ENCODE results near the gene BICD1.

The BICD1 gene

DNA sequence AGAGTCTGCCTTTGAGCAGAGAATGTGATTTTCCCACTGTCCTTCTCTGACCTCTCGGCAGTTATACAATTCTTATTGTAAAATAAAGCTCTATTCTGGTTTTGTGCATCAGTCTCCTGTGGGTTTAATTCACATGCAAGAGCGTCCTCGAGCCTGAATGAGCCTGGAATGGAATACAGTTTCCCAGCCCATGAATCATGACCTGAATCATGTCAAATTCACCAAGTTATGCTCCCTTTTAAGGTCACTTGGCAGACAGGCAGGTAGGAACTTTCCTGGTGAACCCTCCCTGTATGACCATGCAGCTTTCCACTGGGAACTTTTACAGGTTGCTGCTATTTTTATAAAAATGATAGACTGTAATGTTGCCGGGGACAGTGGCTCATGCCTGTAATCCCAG is 41.7 kb downstream of the BICD1 start:
- H3K36me3 ChIP-seq (ENCODE audit: insufficient read depth, low read length), result no peaks in the 10 kb centered on the region
- no peak overlapping the region for H3K4me3 ChIP-seq (ENCODE audit: low read depth in 1 of 2, low read length in 2 of 2)
- no peak overlapping the region for H3K27ac ChIP-seq (ENCODE audit: low read depth, low read length)
- no peak overlapping the region for H3K9ac ChIP-seq (ENCODE audit: low read length)
- H3K9me3 ChIP-seq (ENCODE audit: low read length), result no peaks in the 10 kb centered on the region
- no peaks in the 10 kb centered on the region for H3K27me3 ChIP-seq (ENCODE audit: control insufficient read depth in 1 of 2, insufficient read depth in 2 of 2, low read length in 2 of 2)
- H3K4me1 ChIP-seq (ENCODE audit: insufficient read depth, low read length), result no peaks in the 10 kb centered on the region

DNA sequence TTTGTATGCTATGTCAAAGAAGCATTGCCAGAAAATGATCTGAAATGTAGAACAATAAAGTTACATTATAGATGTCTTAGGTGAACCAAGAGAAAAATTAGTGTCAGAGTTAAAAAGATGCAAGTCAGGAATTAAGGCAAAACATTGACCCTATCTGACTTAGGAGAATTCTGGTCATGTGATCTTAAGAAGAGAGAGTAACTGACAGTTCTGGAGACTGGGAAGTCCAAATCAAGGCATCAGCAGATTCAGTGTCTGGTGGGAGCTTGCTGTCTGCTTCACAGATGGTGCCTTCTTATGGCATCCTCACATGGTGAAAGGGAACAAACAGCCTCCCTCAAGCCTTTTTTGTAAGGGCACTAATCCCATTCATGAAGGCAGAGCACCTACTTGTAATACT is 42.8 kb downstream of the BICD1 start:
- no peak overlapping the region for H3K9ac ChIP-seq (ENCODE audit: low read length)
- no peaks in the 10 kb centered on the region for H3K27me3 ChIP-seq (ENCODE audit: control insufficient read depth in 1 of 2, insufficient read depth in 2 of 2, low read length in 2 of 2)
- no peak overlapping the region for H3K4me3 ChIP-seq (ENCODE audit: low read depth in 1 of 2, low read length in 2 of 2)
- no peaks in the 10 kb centered on the region for H3K4me1 ChIP-seq (ENCODE audit: insufficient read depth, low read length)
- no peaks in the 10 kb centered on the region for H3K36me3 ChIP-seq (ENCODE audit: insufficient read depth, low read length)
- no peak overlapping the region for H3K27ac ChIP-seq (ENCODE audit: low read depth, low read length)
- H3K9me3 ChIP-seq (ENCODE audit: low read length), result no peaks in the 10 kb centered on the region

DNA sequence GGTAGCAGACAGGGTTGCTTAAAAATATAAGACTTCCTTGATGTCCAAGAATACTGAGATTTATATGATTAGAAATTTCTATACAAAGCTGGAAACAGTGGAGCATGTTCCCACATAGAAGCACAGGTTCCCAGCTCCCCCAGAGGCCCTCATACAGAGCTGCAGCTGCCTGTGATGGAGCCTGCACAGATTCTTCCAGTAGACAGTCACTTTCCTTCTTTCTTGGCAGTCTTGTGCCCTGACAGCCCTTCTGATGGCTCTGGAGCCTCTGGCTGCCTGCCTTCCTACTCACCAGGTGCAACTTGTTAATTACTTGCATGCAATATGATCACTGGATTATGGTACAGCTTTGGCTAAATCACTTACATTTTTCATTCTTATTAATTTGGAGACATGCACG is 44.4 kb downstream of the BICD1 start:
- H3K36me3 ChIP-seq (ENCODE audit: insufficient read depth, low read length), result no peaks in the 10 kb centered on the region
- no peak overlapping the region for H3K9ac ChIP-seq (ENCODE audit: low read length)
- H3K4me3 ChIP-seq (ENCODE audit: low read depth in 1 of 2, low read length in 2 of 2), result no peak overlapping the region
- H3K9me3 ChIP-seq (ENCODE audit: low read length), result no peaks in the 10 kb centered on the region
- H3K4me1 ChIP-seq (ENCODE audit: insufficient read depth, low read length), result no peaks in the 10 kb centered on the region
- no peaks in the 10 kb centered on the region for H3K27me3 ChIP-seq (ENCODE audit: control insufficient read depth in 1 of 2, insufficient read depth in 2 of 2, low read length in 2 of 2)
- no peak overlapping the region for H3K27ac ChIP-seq (ENCODE audit: low read depth, low read length)

DNA sequence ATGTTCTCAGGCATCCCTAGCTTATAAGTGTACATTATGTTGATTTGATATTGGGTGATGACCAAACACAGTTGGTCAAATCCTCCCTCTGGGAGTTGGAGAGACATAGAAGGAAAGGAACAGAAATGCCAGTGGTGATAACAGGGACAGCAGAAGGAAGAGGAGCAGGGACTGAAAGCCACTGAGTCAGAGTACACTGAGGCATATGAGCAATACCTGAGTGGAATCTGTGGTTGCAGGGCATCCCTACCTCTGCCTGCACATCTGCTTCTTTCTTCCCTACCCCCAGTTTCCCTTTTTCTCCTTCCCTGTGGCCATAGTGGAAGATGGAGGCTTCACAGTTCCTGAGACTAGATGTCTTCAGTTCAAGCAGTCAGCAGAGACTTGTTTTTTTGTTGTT is 44.9 kb downstream of the BICD1 start:
- H3K9ac ChIP-seq (ENCODE audit: low read length), result no peak overlapping the region
- no peak overlapping the region for H3K27ac ChIP-seq (ENCODE audit: low read depth, low read length)
- no peaks in the 10 kb centered on the region for H3K27me3 ChIP-seq (ENCODE audit: control insufficient read depth in 1 of 2, insufficient read depth in 2 of 2, low read length in 2 of 2)
- H3K4me1 ChIP-seq (ENCODE audit: insufficient read depth, low read length), result no peaks in the 10 kb centered on the region
- no peaks in the 10 kb centered on the region for H3K36me3 ChIP-seq (ENCODE audit: insufficient read depth, low read length)
- no peaks in the 10 kb centered on the region for H3K9me3 ChIP-seq (ENCODE audit: low read length)
- no peak overlapping the region for H3K4me3 ChIP-seq (ENCODE audit: low read depth in 1 of 2, low read length in 2 of 2)

DNA sequence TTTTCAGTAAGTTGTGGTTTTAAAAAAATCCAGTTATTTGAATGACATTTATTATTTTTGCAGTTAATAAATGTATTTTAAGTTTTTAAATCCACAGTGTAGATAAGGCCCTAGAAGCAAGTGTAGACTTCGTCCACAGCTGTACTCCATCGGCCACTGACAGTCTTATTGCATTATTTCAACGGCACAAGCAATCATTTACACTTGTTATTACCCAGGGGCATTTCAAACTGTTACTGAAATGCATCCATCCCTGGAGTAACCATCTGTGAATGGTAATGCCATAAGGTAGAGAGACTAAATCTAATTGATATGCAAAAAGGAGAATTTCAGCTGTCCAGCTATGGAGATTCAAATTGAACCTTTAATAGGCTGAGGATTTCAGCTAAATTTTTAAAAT is 48.4 kb downstream of the BICD1 start:
- H3K27me3 ChIP-seq (ENCODE audit: control insufficient read depth in 1 of 2, insufficient read depth in 2 of 2, low read length in 2 of 2), result no peaks in the 10 kb centered on the region
- no peak overlapping the region for H3K9ac ChIP-seq (ENCODE audit: low read length)
- no peak overlapping the region for H3K4me3 ChIP-seq (ENCODE audit: low read depth in 1 of 2, low read length in 2 of 2)
- H3K4me1 ChIP-seq (ENCODE audit: insufficient read depth, low read length), result peaks cover 4% of the 10 kb centered on the region
- H3K27ac ChIP-seq (ENCODE audit: low read depth, low read length), result no peak overlapping the region
- H3K9me3 ChIP-seq (ENCODE audit: low read length), result no peaks in the 10 kb centered on the region
- no peaks in the 10 kb centered on the region for H3K36me3 ChIP-seq (ENCODE audit: insufficient read depth, low read length)

DNA sequence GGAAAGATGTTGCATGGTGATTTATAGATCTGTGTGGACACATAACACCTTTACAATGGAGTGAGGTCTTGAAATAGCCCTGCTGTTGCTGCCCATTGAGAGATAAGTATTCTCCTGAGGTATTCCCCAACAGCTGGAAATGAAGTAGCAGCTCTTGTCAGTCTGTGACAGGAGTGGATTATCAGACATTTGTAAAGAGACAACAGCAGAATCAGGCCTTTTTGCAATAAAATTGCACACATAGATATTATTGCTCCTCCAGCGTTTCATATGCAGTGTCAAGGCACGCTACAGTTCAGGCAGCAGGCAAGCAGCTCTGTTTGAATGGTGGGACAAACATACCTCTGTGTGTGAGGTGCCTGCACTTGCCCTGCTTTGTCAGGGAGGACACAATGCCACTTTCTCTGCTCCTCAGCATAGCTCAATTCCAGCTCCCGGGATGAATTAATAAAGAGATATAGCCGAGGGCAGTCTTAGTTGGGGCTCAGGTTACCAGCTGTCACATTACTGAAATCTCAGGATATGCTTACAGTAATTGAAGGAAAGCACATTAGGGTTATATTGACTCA is 49.4 kb downstream of the BICD1 start:
- H3K36me3 ChIP-seq (ENCODE audit: insufficient read depth, low read length), result no peaks in the 10 kb centered on the region
- H3K27ac ChIP-seq (ENCODE audit: low read depth, low read length), result no peak overlapping the region
- no peak overlapping the region for H3K9ac ChIP-seq (ENCODE audit: low read length)
- no peak overlapping the region for H3K4me3 ChIP-seq (ENCODE audit: low read depth in 1 of 2, low read length in 2 of 2)
- no peaks in the 10 kb centered on the region for H3K27me3 ChIP-seq (ENCODE audit: control insufficient read depth in 1 of 2, insufficient read depth in 2 of 2, low read length in 2 of 2)
- H3K4me1 ChIP-seq (ENCODE audit: insufficient read depth, low read length), result peaks cover 5% of the 10 kb centered on the region
- H3K9me3 ChIP-seq (ENCODE audit: low read length), result no peaks in the 10 kb centered on the region

DNA sequence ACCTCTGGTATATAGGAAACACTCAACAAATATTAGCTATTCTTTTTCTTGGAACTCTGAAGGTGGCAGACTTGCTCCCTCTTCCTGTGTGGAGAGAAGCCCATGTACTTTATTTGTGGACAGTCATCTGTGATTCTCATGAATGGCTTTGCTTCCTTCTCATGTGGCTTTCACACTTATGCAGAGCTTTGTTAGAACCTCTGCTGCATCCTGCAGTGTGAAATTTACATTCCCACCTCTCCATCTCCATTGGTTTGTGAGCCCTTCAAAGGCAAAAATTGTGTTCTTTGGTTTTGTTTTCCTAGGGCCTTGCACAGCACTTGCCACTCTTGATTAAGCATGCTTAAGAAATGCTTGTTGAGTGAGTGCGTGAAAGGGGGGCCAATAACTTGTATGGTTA is 51.9 kb downstream of the BICD1 start:
- H3K4me1 ChIP-seq (ENCODE audit: insufficient read depth, low read length), result peaks cover 5% of the 10 kb centered on the region
- H3K9me3 ChIP-seq (ENCODE audit: low read length), result no peaks in the 10 kb centered on the region
- H3K27ac ChIP-seq (ENCODE audit: low read depth, low read length), result no peak overlapping the region
- H3K27me3 ChIP-seq (ENCODE audit: control insufficient read depth in 1 of 2, insufficient read depth in 2 of 2, low read length in 2 of 2), result no peaks in the 10 kb centered on the region
- H3K36me3 ChIP-seq (ENCODE audit: insufficient read depth, low read length), result no peaks in the 10 kb centered on the region
- H3K9ac ChIP-seq (ENCODE audit: low read length), result no peak overlapping the region
- no peak overlapping the region for H3K4me3 ChIP-seq (ENCODE audit: low read depth in 1 of 2, low read length in 2 of 2)

DNA sequence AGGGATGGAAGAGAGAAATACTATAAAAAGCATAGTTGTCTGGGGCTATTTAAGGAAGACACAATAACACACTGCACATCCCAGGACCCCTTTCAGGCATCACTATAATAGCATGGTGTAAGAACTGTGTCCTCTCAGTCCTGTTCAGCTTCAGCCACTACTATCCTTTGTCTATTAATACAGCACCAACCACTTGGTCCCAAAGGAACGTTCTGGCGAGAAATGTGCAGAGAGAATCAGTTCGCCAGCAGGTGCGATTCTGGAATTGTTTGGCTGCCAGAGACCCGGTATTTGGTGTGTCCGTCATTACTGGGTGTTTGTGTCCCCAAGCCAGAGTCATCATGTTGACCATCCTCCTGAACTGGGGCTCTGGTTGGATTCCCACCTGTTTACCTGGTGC is 52.7 kb downstream of the BICD1 start:
- no peaks in the 10 kb centered on the region for H3K27me3 ChIP-seq (ENCODE audit: control insufficient read depth in 1 of 2, insufficient read depth in 2 of 2, low read length in 2 of 2)
- H3K36me3 ChIP-seq (ENCODE audit: insufficient read depth, low read length), result no peaks in the 10 kb centered on the region
- H3K9me3 ChIP-seq (ENCODE audit: low read length), result no peaks in the 10 kb centered on the region
- peaks cover 5% of the 10 kb centered on the region for H3K4me1 ChIP-seq (ENCODE audit: insufficient read depth, low read length)
- no peak overlapping the region for H3K9ac ChIP-seq (ENCODE audit: low read length)
- no peak overlapping the region for H3K4me3 ChIP-seq (ENCODE audit: low read depth in 1 of 2, low read length in 2 of 2)
- no peak overlapping the region for H3K27ac ChIP-seq (ENCODE audit: low read depth, low read length)

DNA sequence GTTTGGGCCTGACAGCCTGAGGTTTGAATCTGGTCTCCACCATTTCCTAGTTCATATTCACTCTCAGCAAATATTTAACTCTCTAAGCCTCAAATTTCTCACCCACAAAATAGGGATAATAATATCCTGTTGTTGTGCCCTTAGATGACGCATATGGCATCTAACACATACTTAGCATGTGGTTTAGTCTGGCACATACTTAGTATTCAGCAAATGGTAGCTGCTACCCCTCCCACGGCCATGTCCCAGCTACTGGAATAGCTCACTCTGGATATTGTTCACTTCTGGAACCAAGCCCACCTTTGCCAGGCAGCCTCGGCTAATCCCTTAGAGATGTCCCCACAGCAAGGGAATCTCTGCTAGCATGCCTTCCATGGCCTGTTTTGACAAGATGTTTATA is 53.3 kb downstream of the BICD1 start:
- no peak overlapping the region for H3K4me3 ChIP-seq (ENCODE audit: low read depth in 1 of 2, low read length in 2 of 2)
- peaks cover 5% of the 10 kb centered on the region for H3K4me1 ChIP-seq (ENCODE audit: insufficient read depth, low read length)
- H3K27me3 ChIP-seq (ENCODE audit: control insufficient read depth in 1 of 2, insufficient read depth in 2 of 2, low read length in 2 of 2), result no peaks in the 10 kb centered on the region
- no peak overlapping the region for H3K9ac ChIP-seq (ENCODE audit: low read length)
- H3K9me3 ChIP-seq (ENCODE audit: low read length), result no peaks in the 10 kb centered on the region
- no peak overlapping the region for H3K27ac ChIP-seq (ENCODE audit: low read depth, low read length)
- H3K36me3 ChIP-seq (ENCODE audit: insufficient read depth, low read length), result no peaks in the 10 kb centered on the region

DNA sequence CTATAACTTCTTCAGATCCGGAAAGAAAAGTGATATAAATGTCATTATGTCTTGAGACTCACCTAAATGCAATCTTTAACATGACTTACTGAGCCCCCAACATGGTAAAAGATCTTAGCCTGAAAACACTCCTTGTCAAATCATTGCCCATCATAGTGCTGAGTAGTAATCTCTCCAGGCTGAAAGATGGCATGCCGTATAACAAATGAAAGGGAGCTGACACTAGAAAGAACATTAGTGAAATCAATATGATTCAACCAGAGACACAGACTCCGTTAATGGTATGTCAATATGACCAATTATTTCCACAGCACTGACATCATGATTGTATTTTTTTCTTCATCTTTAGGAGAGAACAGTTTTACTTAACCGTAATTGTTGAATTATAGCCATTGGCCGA is 54.4 kb downstream of the BICD1 start:
- H3K9me3 ChIP-seq (ENCODE audit: low read length), result no peaks in the 10 kb centered on the region
- no peak overlapping the region for H3K27ac ChIP-seq (ENCODE audit: low read depth, low read length)
- no peaks in the 10 kb centered on the region for H3K27me3 ChIP-seq (ENCODE audit: control insufficient read depth in 1 of 2, insufficient read depth in 2 of 2, low read length in 2 of 2)
- no peaks in the 10 kb centered on the region for H3K36me3 ChIP-seq (ENCODE audit: insufficient read depth, low read length)
- peaks cover 5% of the 10 kb centered on the region for H3K4me1 ChIP-seq (ENCODE audit: insufficient read depth, low read length)
- H3K4me3 ChIP-seq (ENCODE audit: low read depth in 1 of 2, low read length in 2 of 2), result no peak overlapping the region
- H3K9ac ChIP-seq (ENCODE audit: low read length), result no peak overlapping the region

DNA sequence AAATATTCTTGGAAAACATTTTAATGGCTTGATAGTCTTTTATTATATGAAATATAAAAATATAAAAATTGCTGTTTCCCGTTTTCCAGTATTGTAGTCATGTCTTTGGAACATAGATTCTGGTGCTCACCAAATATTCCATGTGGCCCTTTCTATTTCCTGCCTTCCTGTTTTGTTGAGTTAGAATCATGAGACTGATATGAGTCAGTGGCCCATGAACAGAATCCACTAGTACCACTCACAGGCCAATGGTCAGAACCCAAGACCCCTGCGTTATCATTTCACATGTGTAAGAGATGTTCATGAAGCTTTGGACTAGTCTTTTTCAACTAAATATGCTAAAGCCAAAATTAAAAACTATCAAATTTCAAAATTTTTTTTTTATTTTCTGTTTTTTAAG is 56.9 kb downstream of the BICD1 start:
- no peak overlapping the region for H3K4me3 ChIP-seq (ENCODE audit: low read depth in 1 of 2, low read length in 2 of 2)
- H3K9me3 ChIP-seq (ENCODE audit: low read length), result no peaks in the 10 kb centered on the region
- H3K4me1 ChIP-seq (ENCODE audit: insufficient read depth, low read length), result peaks cover 5% of the 10 kb centered on the region
- H3K27ac ChIP-seq (ENCODE audit: low read depth, low read length), result no peak overlapping the region
- no peaks in the 10 kb centered on the region for H3K27me3 ChIP-seq (ENCODE audit: control insufficient read depth in 1 of 2, insufficient read depth in 2 of 2, low read length in 2 of 2)
- H3K36me3 ChIP-seq (ENCODE audit: insufficient read depth, low read length), result no peaks in the 10 kb centered on the region
- H3K9ac ChIP-seq (ENCODE audit: low read length), result no peak overlapping the region

DNA sequence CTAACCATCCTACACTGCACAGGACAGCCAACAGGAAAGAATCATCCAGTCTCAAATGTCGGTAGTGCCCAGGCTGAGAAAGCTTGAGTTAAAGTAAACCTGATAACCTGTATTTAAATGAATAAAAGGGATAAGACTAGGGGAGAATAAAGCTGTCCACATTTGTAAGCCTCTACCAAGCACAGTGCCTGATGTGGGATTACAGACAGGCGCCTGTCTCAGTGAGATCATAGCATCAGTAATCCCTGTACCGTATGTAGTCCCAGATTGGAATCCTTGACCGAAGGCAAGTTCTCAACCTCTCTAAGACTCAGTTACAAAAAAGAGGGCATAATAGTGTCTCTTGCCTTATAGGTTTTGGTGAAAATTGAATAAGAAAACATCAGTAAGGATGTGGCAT is 59.9 kb downstream of the BICD1 start:
- no peak overlapping the region for H3K27ac ChIP-seq (ENCODE audit: low read depth, low read length)
- H3K4me1 ChIP-seq (ENCODE audit: insufficient read depth, low read length), result no peaks in the 10 kb centered on the region
- no peaks in the 10 kb centered on the region for H3K27me3 ChIP-seq (ENCODE audit: control insufficient read depth in 1 of 2, insufficient read depth in 2 of 2, low read length in 2 of 2)
- H3K9ac ChIP-seq (ENCODE audit: low read length), result no peak overlapping the region
- H3K36me3 ChIP-seq (ENCODE audit: insufficient read depth, low read length), result no peaks in the 10 kb centered on the region
- no peak overlapping the region for H3K4me3 ChIP-seq (ENCODE audit: low read depth in 1 of 2, low read length in 2 of 2)
- no peaks in the 10 kb centered on the region for H3K9me3 ChIP-seq (ENCODE audit: low read length)
